Endothelial cell of umbilical vein (primary cell): Measurements from ENCODE around the gene CCL8. TPM values are rescaled to one million over a fixed set of nuclear protein-coding genes. Genes with fewer than 3 reads are reported as not detected.

ENCODE experiments used
- BruUV-seq: library from RNA; stranded (reverse); fragments of 400-500 nt; replicated peaks from 2 replicates; lab custom pipeline; 2021; lab: Mats Ljungman, UMichigan
- CTCF ChIA-PET: fragments of 300-600, 350-600 bp; sonication (Branson Sonifier 250); formaldehyde crosslinking; loops from one replicate; lab custom pipeline; 2021; ENCODE audit warnings: antibody characterized with exemption, inconsistent platforms; lab: Charles Lee
- POLR2A ChIA-PET: fragments of 300-600, 350-600 bp; sonication (Branson Sonifier 250); formaldehyde crosslinking; loops from one replicate; lab custom pipeline; 2021; ENCODE audit warnings: antibody characterized with exemption, inconsistent platforms; lab: Charles Lee
- DNase-seq: peaks from one replicate; pipeline ENCODE4 v3.0.0-alpha.2; 2011; ENCODE audit warnings: low read depth, low spot score
- FAIRE-seq: peaks from 2 replicates; lab custom pipeline; 2011; peaks lifted over from hg19 to GRCh38; lab: Jason Lieb, UNC
- H2AFZ ChIP-seq: 2 replicates; pipeline ENCODE4 v1.6.0; 2012; ENCODE audit warnings: low read depth, low read length, control low read depth, inconsistent platforms
- H3K27ac ChIP-seq: 2 replicates; pipeline ENCODE4 v1.5.1; 2011; ENCODE audit warnings: low read depth, mild to moderate bottlenecking, control low read depth, low read length, moderate library complexity; ENCODE audit not compliant: insufficient read depth
- H3K27me3 ChIP-seq, 2 experiments: 2 replicates each; pipeline versions ENCODE4 v1.6.0 to v1.6.1; 2011; ENCODE audit warnings: low read length in 2 of 2, mixed read lengths in 1 of 2; ENCODE audit not compliant: control insufficient read depth in 2 of 2, insufficient read depth in 2 of 2
- H3K36me3 ChIP-seq, 2 experiments: 2 replicates in 1 of 2; 3 replicates in 1 of 2; pipeline ENCODE4 v1.5.1; 2011; ENCODE audit warnings: low read length in 2 of 2, mild to moderate bottlenecking in 1 of 2, moderate library complexity in 1 of 2; ENCODE audit not compliant: control insufficient read depth in 2 of 2, insufficient read depth in 2 of 2; ENCODE audit errors: extremely low read depth in 1 of 2
- H3K4me1 ChIP-seq: 3 replicates; pipeline ENCODE4 v1.5.1; 2011; ENCODE audit warnings: mild to moderate bottlenecking, low read length; ENCODE audit not compliant: control insufficient read depth, insufficient read depth; ENCODE audit errors: extremely low read depth
- H3K4me2 ChIP-seq: 2 replicates; pipeline ENCODE4 v1.6.1; 2011; ENCODE audit warnings: low read length, control low read depth, mixed read lengths; ENCODE audit not compliant: insufficient read depth
- H3K4me3 ChIP-seq, 3 experiments: fragments of 200-600 bp in 1 of 3; sonication (generic), shearing (Covaris generic) in 1 of 3; replicated peaks in 1 of 3; 2 replicates each; pipeline ENCODE4 v1.5.1; 2011 to 2016; ENCODE audit warnings: control low read depth in 3 of 3, low read length in 3 of 3, mild to moderate bottlenecking in 2 of 3, inconsistent platforms in 1 of 3, low read depth in 1 of 3, moderate library complexity in 1 of 3; ENCODE audit not compliant: insufficient read depth in 1 of 3
- H3K79me2 ChIP-seq: 2 replicates; pipeline ENCODE4 v1.6.0; 2012; ENCODE audit warnings: low read length, inconsistent platforms; ENCODE audit not compliant: control insufficient read depth, insufficient read depth
- H3K9ac ChIP-seq: replicated peaks from 2 replicates; pipeline ENCODE3; 2011; ENCODE audit warnings: low read length, control low read depth; ENCODE audit not compliant: insufficient read depth; ENCODE audit errors: extremely low read depth
- H3K9me1 ChIP-seq: replicated peaks from 3 replicates; pipeline ENCODE4 v1.6.0; 2011; ENCODE audit warnings: mild to moderate bottlenecking, low read length; ENCODE audit not compliant: control insufficient read depth, insufficient read depth; ENCODE audit errors: extremely low read depth
- H3K9me3 ChIP-seq: replicated peaks from 2 replicates; pipeline ENCODE4 v1.5.1; 2012; ENCODE audit warnings: low read length, inconsistent platforms; ENCODE audit not compliant: control insufficient read depth, insufficient read depth
- H4K20me1 ChIP-seq: replicated peaks from 2 replicates; pipeline ENCODE3; 2011; ENCODE audit warnings: mild to moderate bottlenecking, low read length; ENCODE audit not compliant: control insufficient read depth, insufficient read depth; ENCODE audit errors: extremely low read depth
- CTCF ChIP-seq, 2 donors: IDR thresholded peaks; 1 replicate in 1 of 2; 2 replicates in 1 of 2; pipeline ENCODE4 v1.5.1; 2011; ENCODE audit warnings: low read length in 2 of 2, mild to moderate bottlenecking in 2 of 2, moderate library complexity in 2 of 2, control low read depth in 1 of 2, inconsistent platforms in 1 of 2, low read depth in 1 of 2; ENCODE audit not compliant: insufficient read depth in 1 of 2; ENCODE audit errors: extremely low read depth in 1 of 2
- EZH2 ChIP-seq: IDR thresholded peaks from 2 replicates; pipeline ENCODE4 v1.6.1; 2012; ENCODE audit warnings: borderline replicate concordance, low read depth, mild to moderate bottlenecking, moderate library complexity, low read length, inconsistent platforms; ENCODE audit not compliant: severe bottlenecking
- FOS ChIP-seq: IDR thresholded peaks from 2 replicates; pipeline ENCODE4 v1.6.1; 2011; ENCODE audit warnings: mild to moderate bottlenecking, low read length, moderate library complexity, borderline replicate concordance; ENCODE audit not compliant: insufficient read depth
- GATA2 ChIP-seq: IDR thresholded peaks from 2 replicates; pipeline ENCODE4 v1.7.0; 2011; ENCODE audit warnings: low read depth, mild to moderate bottlenecking, moderate library complexity, mixed read lengths, low read length; ENCODE audit not compliant: insufficient read length, insufficient read depth
- JUN ChIP-seq: IDR thresholded peaks from 2 replicates; pipeline ENCODE4 v1.6.1; 2011; ENCODE audit warnings: borderline replicate concordance, low read depth; ENCODE audit not compliant: insufficient read length, insufficient read depth
- MAX ChIP-seq: IDR thresholded peaks from 2 replicates; pipeline ENCODE4 v1.6.1; 2011; ENCODE audit not compliant: insufficient read depth, insufficient read length
- MYC ChIP-seq: IDR thresholded peaks from one replicate; pipeline ENCODE4 v1.6.1; 2011; ENCODE audit warnings: mild to moderate bottlenecking, low read depth, low read length
- POLR2A ChIP-seq: IDR thresholded peaks from 2 replicates; pipeline ENCODE4 v1.6.1; 2012; ENCODE audit warnings: low read depth, mild to moderate bottlenecking, control low read depth, low read length
- POLR2AphosphoS5 ChIP-seq: IDR thresholded peaks from 2 replicates; pipeline ENCODE4 v1.6.1; 2012; ENCODE audit warnings: low read depth, mild to moderate bottlenecking, control low read depth, low read length, moderate library complexity; ENCODE audit not compliant: insufficient read depth
- dilution Hi-C: fragments of 300-500 bp; cut with MboI; formaldehyde crosslinking; loops from one replicate; pipeline ENCODE4 v1.15.0; 2019; ENCODE audit warnings: low sequenced_read_pairs; ENCODE audit not compliant: extremely low pct_ligation_motif_present
- intact Hi-C: fragments of 100-400 bp; cut with micrococcal nuclease; formaldehyde crosslinking; loops from one replicate; pipeline ENCODE4 v1.10.0; 2022
- polyA plus RNA-seq, 4 experiments: library from polyadenylated mRNA; depleted of rRNA in 3 of 4; stranded (reverse) in 3 of 4; unstranded in 1 of 4; fragments of >200 nt; gene quantifications; 2 replicates each; pipeline versions ENCODE4 v1.2.1 to v1.2.3, GENCODE V29; 2011 to 2012; ENCODE audit warnings: missing spikeins in 1 of 4
- total RNA-seq: library from RNA; stranded (reverse); gene quantifications from 2 replicates; pipeline ENCODE4 v1.2.3, GENCODE V29; 2021

CCL8 gene
- total and polyA plus RNA-seq, 2 donors (not counting 3 experiments of a cell fraction or from before 2014, with no cell fraction given) = not detected

GRCh38 chr17:34313164-34313563, 6.1 kb upstream of the CCL8 start:
- Histone ChIP-seq H3K4me2 (no peak overlapping the region), H3K9me1 (no peaks in the 10 kb centered on the region), H2AFZ (no peak overlapping the region), H3K27ac (no peak overlapping the region), H3K4me3 (no peak overlapping the region), H3K4me1 (no peaks in the 10 kb centered on the region), H3K27me3 (peaks cover 20 to 26% of the 10 kb centered on the region in 2 experiments), H3K79me2 (no peaks in the 10 kb centered on the region), H3K36me3 (no peaks in the 10 kb centered on the region), H3K9me3 (no peaks in the 10 kb centered on the region), H3K9ac (no peak overlapping the region), H4K20me1 (no peaks in the 10 kb centered on the region)
- BruUV-seq = no TSS peak
- DNase-seq (no peak), FAIRE-seq (no peak)
- POLR2A ChIA-PET = no interaction called here
- no peak for TF ChIP-seq MYC
- TF ChIP-seq EZH2 = no peak
- TF ChIP-seq JUN = no peak
- TF ChIP-seq FOS = no peak
- no peak for TF ChIP-seq MAX
- no peak for TF ChIP-seq CTCF (IDR thresholded peaks at IDR 0.05; ENCODE audit: extremely low read depth in 1 of 2, insufficient read depth in 1 of 2, low read depth in 1 of 2, low read length in 2 of 2)
- no peak for TF ChIP-seq POLR2A
- TF ChIP-seq POLR2AphosphoS5 = no peak
- no peak for TF ChIP-seq GATA2
- CTCF ChIA-PET = interaction anchor here (1.0 to 8.7 kb wide), 2 partner anchors 48 to 111 kb away, joined by 3 to 202 read pairs; no protein-coding TSS in a partner anchor
- intact Hi-C loops (no loop called here), dilution Hi-C loops (loop anchor here (25.0 kb wide), 1 partner anchor 101 kb away; no protein-coding TSS in a partner anchor)
